GM19468 (cell line): ENCODE results near the gene F7.

Source experiments
- ATAC-seq: cut with Tn5 transposase; IDR thresholded peaks from one replicate; pipeline ENCODE4 v1.9.1; 2021; ENCODE audit warnings: mild to moderate bottlenecking, moderate library complexity, moderate number of reproducible peaks; ENCODE audit not compliant: unreplicated experiment; ENCODE audit errors: extremely low read depth

Gene F7

DNA sequence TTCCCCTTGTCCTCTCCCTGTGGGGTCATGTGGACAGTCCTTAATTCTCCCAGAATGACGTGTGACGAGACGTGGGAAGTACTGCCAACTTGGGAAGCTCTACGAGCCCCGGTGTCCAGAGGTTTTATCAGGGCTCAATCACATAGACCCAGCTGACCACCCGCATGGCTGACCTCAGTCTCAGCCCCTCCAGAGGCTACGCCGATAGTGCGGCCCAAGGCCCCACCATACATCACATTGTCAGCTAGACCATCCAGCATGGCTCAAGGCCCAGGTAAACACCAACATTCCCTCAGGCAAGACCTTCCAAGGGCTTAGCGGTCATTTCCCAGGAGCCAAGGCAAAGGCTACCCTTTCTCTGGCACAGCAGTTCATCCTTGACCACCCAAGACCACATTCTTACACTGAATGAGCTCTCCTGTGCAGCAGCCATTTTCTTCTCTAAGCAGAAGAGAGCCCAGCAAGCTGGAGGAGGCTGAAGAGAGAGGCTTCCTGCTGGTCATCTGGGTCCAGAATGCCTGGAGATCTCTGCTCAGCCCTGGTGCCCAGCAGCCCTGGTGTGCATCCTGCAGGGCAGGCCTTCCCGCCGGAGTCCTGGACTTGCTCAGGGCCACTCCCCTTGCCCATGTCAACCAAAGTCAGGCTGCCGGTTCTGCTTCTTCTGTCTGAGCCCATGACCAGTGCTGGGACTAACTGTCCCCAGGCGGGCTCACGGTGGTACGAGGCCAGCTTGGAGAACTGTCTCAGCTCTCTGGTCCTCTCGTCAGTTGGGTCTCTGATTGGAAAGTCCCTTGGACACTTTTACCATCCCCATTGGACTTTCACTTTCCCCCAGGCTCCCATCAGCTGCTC is 9.1 kb downstream of the F7 start:
- ATAC-seq = no peak

DNA sequence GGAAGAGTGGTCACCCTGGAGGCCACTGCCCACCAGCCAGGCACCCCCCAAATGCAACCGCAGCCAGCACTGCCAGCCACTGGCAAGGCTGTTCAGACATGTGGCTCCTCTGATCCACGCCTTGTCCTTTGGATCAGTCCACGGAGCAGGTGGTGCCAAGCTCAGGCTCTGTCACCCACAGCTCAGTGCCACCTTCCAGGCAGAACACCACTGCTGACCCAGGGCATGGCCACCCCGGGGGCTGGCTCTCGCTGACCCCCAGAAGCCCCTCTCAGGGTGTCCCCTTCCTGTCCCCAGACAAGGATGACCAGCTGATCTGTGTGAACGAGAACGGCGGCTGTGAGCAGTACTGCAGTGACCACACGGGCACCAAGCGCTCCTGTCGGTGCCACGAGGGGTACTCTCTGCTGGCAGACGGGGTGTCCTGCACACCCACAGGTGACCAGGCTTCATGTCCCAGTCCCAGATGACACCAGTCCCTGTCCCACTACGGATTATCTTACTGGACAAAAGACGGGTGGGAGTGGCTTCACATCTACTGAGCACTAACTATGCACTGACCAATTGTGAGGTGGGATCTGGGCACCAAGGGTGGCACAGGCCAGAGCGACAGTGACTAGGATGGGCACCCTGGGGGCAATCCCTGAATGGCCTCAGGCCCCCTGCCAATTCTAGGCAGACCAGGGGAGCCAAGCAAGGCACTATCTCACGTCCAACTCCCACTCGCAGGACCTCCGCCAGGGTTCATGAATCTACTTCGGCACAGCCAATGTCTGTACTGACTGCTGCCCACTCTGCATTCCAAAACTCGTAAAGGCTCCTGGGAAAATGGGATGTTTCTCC is 10.0 kb downstream of the F7 start:
- ATAC-seq = no peak

DNA sequence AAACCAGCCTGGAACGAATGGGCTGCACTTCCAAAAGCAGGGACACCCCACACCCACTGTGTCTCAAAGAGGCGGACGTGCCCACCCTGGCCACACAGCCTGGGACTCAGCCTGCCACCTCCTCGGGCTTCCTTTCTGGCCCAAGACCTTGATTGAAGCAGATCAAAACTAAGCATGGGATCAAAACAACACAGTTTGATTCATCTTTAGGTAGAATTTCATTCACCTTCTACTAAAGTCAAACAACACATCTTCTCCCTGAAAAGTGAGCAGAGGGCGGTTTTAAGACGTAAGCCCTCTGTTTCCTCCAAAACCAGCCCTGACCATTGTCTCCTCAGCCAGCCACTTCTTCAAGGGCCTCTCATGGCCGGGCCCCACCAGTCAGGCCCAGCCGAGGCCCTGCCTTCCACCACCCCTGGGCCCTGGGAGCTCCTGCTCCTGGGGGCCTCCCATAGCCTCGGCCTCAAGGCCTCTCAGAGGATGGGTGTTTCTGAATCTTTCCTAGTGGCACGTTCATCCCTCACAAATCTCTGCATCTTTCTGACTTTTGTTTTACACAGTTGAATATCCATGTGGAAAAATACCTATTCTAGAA is 10.7 kb downstream of the F7 start:
- ATAC-seq = no peak

DNA sequence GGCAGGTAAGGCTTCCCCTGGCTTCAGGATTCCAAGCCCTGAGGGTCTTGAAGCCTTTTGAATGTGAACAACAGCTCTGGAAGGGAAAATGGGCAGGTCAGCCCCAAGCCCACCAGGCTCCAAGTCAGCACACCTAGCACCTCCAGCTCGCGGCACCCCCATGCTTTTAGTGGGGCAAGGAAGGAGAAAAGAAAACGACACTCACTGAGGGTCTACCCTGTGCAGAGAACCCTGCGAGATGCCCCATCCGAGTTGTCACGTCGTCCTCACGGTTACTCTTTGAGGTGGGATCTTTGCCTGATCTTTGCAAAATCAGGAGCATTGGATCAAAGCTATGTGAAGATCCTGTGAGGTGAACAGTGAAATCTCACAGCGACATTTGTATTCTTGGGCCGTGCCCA is 11.3 kb downstream of the F7 start:
- ATAC-seq = no peak

DNA sequence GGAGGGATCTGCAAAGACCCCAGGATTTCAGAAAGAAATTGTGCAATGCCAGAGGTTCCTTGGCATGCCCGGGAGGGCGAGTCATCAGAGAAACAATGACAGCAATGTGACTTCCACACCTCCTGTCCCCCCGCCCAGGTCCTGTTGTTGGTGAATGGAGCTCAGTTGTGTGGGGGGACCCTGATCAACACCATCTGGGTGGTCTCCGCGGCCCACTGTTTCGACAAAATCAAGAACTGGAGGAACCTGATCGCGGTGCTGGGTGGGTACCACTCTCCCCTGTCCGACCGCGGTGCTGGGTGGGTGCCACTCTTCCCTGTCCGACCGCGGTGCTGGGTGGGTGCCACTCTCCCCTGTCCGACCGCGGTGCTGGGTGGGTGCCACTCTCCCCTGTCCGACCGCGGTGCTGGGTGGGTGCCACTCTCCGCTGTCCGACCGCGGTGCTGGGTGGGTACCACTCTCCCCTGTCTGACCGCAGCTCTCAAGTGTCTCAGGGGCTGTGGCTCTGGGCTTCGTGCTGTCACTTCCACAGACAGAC is 11.8 kb downstream of the F7 start:
- no peak for ATAC-seq

DNA sequence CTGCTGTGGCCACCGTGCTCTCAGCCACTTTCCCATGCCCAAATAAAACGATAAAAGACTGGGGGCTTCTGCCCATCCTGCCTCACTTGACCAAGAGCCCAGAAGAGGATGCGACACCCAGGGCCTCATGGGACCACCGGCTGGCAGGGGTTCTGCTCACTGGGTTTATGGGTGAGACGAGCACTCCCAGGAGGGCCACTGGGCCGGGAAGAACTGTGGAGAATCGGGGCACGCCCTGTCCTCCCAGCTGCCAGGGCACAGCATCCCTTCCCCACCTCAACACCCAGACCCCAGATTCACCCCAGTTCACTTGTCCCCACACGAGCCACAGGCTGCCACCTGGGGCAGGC is 12.3 kb downstream of the F7 start:
- no peak for ATAC-seq

DNA sequence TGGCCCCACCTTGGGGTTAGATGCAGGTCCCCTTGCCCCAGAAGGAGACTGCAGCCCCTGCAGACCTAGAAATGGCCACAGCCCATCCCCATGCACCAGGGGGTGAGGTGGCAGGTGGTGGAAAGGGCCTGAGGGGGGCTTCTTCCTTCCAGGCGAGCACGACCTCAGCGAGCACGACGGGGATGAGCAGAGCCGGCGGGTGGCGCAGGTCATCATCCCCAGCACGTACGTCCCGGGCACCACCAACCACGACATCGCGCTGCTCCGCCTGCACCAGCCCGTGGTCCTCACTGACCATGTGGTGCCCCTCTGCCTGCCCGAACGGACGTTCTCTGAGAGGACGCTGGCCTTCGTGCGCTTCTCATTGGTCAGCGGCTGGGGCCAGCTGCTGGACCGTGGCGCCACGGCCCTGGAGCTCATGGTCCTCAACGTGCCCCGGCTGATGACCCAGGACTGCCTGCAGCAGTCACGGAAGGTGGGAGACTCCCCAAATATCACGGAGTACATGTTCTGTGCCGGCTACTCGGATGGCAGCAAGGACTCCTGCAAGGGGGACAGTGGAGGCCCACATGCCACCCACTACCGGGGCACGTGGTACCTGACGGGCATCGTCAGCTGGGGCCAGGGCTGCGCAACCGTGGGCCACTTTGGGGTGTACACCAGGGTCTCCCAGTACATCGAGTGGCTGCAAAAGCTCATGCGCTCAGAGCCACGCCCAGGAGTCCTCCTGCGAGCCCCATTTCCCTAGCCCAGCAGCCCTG is 12.8 kb downstream of the F7 start:
- ATAC-seq = no peak

DNA sequence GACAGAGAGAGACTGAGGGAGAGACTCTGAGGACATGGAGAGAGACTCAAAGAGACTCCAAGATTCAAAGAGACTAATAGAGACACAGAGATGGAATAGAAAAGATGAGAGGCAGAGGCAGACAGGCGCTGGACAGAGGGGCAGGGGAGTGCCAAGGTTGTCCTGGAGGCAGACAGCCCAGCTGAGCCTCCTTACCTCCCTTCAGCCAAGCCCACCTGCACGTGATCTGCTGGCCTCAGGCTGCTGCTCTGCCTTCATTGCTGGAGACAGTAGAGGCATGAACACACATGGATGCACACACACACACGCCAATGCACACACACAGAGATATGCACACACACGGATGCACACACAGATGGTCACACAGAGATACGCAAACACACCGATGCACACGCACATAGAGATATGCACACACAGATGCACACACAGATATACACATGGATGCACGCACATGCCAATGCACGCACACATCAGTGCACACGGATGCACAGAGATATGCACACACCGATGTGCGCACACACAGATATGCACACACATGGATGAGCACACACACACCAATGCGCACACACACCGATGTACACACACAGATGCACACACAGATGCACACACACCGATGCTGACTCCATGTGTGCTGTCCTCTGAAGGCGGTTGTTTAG is 13.7 kb downstream of the F7 start:
- no peak for ATAC-seq

DNA sequence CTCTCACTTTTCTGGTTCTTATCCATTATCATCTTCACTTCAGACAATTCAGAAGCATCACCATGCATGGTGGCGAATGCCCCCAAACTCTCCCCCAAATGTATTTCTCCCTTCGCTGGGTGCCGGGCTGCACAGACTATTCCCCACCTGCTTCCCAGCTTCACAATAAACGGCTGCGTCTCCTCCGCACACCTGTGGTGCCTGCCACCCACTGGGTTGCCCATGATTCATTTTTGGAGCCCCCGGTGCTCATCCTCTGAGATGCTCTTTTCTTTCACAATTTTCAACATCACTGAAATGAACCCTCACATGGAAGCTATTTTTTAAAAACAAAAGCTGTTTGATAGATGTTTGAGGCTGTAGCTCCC is 14.2 kb downstream of the F7 start:
- ATAC-seq = no peak

DNA sequence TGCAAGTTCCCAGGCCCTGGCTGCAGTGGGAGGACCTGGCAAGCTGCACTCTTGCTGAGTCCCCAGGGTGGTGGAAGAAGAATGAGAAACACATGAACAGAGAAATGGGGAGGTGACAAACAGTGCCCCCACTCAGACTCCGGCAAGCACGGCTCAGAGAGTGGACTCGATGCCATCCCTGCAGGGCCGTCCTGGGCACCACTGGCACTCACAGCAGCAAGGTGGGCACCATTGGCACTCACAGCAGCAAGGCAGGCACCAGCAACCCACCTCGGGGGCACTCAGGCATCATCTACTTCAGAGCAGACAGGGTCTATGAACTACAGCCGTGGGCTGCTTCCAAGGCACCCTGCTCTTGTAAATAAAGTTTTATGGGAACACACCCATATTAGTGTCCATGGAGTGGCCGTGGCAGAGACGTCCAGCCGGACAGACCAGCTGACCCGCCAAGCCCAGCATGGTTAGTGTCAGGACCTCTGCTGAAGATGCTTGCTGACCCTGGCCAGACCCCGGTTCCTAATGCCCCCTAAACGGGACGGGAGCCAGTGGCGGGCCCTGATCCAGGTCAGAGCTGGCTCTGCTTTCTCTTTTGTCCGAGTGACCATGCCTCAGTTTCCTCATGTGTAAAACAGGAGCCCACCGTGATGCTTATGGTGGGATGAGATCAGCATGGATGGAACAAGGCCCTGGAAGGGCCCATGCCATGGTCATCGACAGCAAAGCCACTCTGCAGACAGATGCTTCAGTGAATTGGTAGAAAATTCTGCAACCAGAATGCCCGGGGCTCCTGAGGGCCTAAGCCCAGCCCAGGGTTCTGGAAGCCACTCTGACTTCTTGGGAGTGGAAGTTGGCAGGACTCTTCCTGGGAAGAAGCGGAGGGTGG is 14.9 kb downstream of the F7 start:
- ATAC-seq = no peak

DNA sequence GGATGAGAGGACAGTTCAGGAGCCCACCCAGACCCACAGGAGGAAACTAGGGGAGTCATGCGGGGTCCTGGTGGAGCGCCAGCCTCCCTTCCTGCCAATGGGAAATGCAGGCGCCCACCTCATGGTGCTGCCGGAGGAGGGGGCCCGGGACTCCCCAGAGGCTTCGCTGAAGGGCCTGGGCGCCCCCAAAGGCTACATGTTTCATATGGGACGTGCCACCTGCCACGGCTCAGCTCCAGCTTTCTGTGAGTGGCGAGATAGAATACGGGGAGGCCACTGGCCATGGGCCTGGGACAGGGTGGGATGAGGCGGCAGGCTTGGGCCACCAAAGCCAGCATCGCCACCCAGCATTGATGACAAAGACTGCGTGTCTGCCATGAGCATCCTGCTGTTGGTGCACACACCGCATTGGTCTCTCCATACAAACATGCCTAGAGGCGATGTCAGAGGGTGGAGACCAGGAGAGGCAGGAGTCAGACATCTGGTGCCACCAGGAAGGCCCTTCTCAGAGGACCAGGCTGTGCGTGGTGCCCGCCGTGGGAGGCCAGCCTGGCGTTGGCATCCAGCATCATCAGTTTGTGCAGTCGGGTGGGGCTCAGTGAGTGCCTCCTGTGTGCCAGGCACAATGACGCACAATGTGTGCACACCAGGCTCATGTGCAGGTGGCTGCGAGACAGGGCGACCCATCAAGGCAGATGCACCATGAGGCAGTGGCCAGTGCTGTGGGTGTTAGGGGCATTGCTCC is 15.8 kb downstream of the F7 start:
- ATAC-seq = no peak

DNA sequence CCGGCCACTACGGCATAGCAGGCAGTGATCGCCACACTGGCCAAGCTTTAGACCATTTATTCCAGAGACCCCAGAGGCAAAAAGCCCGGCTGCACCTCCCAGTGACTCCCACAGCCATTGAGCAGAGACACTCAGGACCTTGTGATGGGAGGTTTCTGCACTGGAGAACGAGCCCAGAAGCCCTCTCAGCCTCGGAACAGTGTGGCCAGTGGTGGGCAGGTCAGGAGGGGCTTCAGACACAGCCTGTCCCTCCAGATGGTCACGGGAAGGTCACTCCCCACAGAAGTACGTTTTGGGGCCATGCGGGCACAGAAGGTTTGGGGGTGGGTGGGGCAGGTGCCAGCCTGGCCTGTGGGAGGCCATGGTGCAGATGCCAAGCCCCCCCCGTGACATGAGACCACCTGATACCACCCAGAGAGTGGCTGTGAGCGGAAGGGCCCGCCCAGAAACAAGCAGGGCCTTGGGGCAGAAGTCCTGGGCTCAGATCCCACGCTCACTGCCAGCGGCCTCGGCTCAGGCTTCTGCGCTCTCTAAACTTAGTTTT is 16.4 kb downstream of the F7 start:
- no peak for ATAC-seq

DNA sequence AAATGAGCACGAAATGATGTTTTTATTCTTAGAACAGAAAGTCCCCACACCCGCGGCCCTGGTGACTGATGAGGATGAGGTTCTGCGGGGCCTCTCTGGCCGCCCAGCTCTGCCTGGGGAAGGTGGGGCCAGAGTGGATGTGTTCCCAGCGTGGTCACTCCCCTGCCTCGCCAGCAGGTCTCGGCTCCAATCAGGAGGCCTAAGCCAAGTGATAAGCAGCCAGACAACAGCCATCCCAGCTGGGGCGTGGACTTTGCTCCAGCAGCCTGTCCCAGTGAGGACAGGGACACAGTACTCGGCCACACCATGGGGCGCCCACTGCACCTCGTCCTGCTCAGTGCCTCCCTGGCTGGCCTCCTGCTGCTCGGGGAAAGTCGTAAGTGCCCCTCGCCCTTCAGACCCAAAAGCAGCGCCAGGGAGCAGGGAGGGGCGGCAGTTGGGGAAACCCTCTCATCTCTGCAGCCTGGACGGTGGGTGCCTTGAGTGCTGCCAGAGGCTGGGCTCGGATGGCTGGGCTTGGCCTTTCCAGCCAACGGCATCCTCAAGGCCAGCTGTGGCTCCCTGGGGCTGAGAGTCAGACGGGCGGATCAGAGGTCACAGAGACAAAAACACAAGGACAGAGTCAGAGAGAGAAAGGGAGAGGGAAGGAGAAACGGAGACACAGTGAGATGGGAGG is 17.1 kb downstream of the F7 start, which contains the start of gene F10:
TSS of gene F10 (plus strand) at position 250 of the 676 bp plus-strand sequence. CDS start at position 307, 57 bp downstream.
- no peak for ATAC-seq

DNA sequence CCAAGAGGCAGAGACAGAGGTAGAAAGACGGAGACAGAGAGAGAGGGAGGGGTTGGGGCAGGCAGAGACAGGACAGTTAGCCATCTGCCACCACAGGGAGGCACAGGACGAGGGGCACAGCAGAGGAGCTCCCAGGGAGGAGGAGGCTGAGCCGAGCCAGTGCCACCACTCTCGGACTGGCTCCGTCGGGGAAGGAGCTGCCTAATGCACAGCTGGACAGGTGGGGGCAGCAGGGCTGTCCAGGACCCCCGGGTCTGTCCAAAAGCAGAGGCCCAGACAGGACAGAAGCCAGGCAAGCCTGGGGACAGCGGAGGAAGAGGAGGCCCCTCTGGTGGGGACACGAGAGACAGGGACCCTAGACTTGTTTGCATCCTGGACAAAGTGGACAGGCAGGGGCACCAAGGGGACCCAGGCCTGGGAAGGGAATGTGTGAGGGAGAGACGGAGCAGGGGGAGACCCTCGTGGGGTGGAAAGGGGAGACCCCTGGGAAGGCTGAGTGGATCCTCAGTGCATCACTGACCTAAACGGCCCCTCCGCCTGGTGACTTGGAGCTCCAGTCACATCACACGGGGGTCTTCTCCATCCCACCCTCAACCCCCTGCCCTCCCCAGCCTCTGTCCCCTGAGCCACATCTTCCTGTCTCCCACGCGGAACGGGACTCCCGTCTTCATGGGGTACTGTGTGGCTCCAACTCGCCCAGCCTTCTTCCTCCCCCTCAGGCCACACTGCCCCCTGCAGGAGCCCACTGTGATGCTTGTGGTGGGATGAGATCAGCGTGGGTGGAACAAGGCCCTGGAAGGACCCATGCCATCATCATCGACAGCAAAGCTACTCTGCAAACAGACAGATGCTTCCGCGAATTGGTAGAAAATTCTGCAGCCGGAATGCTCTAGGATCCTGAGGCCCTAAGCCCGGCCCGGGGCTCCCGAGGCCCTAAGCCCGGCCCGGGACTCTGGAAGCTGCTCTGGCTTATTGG is 17.9 kb downstream of the F7 start:
- no peak for ATAC-seq

DNA sequence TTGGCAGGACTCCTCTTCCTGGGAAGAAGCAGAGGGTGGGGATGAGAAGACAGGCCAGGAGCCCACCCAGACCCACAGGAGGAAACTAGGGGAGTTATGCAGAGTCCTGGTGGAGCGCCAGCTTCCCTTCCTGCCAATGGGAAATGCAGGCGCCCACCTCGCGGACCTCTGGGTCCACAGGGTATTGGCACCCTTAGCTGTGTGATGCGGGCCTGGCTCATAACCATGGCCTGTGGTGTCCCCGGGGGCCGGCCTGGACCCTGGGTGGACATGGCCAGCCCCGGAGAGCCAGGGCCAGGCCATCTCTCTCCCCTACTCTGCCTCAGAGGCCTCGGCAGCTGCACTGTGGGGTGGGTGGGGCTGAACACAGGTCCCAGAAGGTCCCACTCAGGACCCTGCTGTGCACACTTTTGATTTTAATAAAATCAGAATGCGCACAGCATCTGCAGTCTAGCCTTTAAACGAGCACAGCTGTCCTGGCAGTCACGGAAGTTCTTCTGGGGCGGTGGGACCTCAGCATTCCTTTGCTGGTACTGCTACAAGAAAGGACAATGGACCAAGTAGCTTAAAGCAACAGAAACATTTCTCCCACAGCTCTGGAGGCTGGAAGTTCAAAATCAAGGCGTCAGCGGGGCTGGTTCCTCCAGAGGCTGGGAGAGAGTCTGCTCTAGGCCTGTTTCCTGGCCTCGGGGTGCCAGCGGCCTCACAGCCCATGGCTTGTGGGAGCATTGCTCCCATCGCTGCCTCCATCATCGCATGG is 18.8 kb downstream of the F7 start:
- no peak for ATAC-seq
